ENCODE measurements around the gene CA5B.
A peak's percentile ranks its signal among the peaks of the same experiment; 100 is the strongest.

Gene CA5B

GRCh38 chrX:15714529-15714928 is 23.5 kb upstream of the CA5B start:
- Mint-ChIP-seq H3K4me1 (peaks cover 11% of the 10 kb centered on the region), H3K4me3 (no peak overlapping the region)

GRCh38 chrX:15718283-15718970 is 19.6 kb upstream of the CA5B start:
- no peak overlapping the region for H3K4me3 Mint-ChIP-seq

More at GRCh38 chrX:15714529-15714928, 23.5 kb upstream of the CA5B start:
- H3K27ac Mint-ChIP-seq: peak overlapping the region; percentile 11
- H3K36me3 Mint-ChIP-seq (ENCODE audit: low read depth): peaks cover 9% of the 10 kb centered on the region
- TF ChIP-seq CTCF (IDR thresholded peaks at IDR 0.05): no peak
- no peaks in the 10 kb centered on the region for H3K9me3 Mint-ChIP-seq
- DNase-seq: no peak
- H3K27me3 Mint-ChIP-seq (ENCODE audit: low read depth, poor library complexity): peaks cover 4% of the 10 kb centered on the region

GRCh38 chrX:15719324-15719968 is 18.6 kb upstream of the CA5B start:
- Mint-ChIP-seq H3K36me3 (ENCODE audit: low read depth) (peaks cover 9% of the 10 kb centered on the region), H3K9me3 (no peaks in the 10 kb centered on the region), H3K27ac (no peak overlapping the region), H3K4me3 (no peak overlapping the region), H3K4me1 (peaks cover 11% of the 10 kb centered on the region), H3K27me3 (ENCODE audit: low read depth, poor library complexity) (peaks cover 4% of the 10 kb centered on the region)
- TF ChIP-seq CTCF (IDR thresholded peaks at IDR 0.05): no peak
- no peak for DNase-seq

More at GRCh38 chrX:15718283-15718970, 19.6 kb upstream of the CA5B start:
- Mint-ChIP-seq H3K27ac (peak overlapping the region; percentile 34), H3K4me1 (peaks cover 11% of the 10 kb centered on the region), H3K27me3 (ENCODE audit: low read depth, poor library complexity) (peaks cover 4% of the 10 kb centered on the region), H3K9me3 (no peaks in the 10 kb centered on the region), H3K36me3 (ENCODE audit: low read depth) (peaks cover 9% of the 10 kb centered on the region)
- no peak for DNase-seq
- no peak for TF ChIP-seq CTCF (IDR thresholded peaks at IDR 0.05)

DNA sequence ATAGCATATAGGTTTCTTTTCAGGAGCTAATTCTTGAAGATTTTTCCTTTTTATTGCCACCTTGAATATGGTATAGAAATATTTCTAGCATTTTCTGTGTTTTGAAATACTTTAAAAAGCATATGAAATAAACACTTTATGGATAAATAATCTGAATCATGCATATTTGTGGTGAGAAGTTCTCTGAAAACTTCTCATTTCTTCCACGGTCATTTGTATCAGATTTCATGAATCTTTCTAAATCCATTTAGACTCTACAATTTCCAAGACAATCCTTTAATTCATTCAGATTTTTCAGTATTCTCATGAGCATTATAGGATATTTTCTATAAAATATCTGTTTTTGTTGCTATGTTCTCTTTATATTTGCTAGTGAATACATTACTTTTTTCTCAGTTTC is 16.2 kb upstream of the CA5B start:
- Mint-ChIP-seq H3K27ac (no peak overlapping the region), H3K4me3 (no peak overlapping the region), H3K4me1 (peaks cover 11% of the 10 kb centered on the region), H3K36me3 (ENCODE audit: low read depth) (peaks cover 3% of the 10 kb centered on the region), H3K27me3 (ENCODE audit: low read depth, poor library complexity) (no peaks in the 10 kb centered on the region), H3K9me3 (no peaks in the 10 kb centered on the region)
- TF ChIP-seq CTCF (IDR thresholded peaks at IDR 0.05): no peak
- DNase-seq: no peak

DNA sequence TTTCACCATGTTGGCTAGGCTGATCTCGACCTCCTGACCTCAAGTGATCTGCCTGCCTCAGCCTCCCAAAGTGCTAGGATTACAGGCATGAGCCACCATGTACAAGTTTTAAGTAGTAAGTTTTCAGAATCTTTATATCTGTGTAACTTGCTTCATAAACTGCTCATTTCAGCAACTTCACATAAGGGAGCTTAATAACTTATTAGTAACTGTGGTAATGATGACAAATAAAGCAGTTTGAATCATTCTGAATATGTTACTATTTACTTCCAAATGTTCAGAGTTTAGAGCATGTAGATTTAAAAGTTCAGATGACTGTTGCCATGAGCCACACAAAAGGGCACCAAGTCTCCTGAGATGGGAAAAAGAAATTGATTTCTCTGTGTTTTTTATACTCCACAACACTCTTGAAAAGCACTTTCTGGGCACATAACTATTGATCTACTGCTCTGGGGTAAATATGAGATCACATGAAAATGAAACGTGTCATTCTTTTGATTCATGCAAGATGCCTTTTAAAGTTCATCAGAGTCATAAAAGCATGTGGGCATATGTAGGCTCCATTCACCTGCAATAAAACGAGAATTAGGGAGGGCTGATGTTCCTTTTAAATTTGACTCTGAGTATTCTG is 14.1 kb upstream of the CA5B start:
- no peaks in the 10 kb centered on the region for H3K27me3 Mint-ChIP-seq (ENCODE audit: low read depth, poor library complexity)
- peaks cover 2% of the 10 kb centered on the region for H3K4me1 Mint-ChIP-seq
- H3K27ac Mint-ChIP-seq: no peak overlapping the region
- H3K4me3 Mint-ChIP-seq: no peak overlapping the region
- DNase-seq: no peak
- H3K9me3 Mint-ChIP-seq: no peaks in the 10 kb centered on the region
- no peak for TF ChIP-seq CTCF (IDR thresholded peaks at IDR 0.05)
- no peaks in the 10 kb centered on the region for H3K36me3 Mint-ChIP-seq (ENCODE audit: low read depth)
